GM15510 (cell line): ENCODE measurements around the gene MAT2B.

Experiments used
- POLR2A ChIP-seq: IDR thresholded peaks from 3 replicates; pipeline ENCODE4 v1.6.1; 2011; ENCODE audit warnings: borderline replicate concordance; ENCODE audit not compliant: insufficient read length; ENCODE audit errors: extremely low read depth

Gene MAT2B

DNA sequence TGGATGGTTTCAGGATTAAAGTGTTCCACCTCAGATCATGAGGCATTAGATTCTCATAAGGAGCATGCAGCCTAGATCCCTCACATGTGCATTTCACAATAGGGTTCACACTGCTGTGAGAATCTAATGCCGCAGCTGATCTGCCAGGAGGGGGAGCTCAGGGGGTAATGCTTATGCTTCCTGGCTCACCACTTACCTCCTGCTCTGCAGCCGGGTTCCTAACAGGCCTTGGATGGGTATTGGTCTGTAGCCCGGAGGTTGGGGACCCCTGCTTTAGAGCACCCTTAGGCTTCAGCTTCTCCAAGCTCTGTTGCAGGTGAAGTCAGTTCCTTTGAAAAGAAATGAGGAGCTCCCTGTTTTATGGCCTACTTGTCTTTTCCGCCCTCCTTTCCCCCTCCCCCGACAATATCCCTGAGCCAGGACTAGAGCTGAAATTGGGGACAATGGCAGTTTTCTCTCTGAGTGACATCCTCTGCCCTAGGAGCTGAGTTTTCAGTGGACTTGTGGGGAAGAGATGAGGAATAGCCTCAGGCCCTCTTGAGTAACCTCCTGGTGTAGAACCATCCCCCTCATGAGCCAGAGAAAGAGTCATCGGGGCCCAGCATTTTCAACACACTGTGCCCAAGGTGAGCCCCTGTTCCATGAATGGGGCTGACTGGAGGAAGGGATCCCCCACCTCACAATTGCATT lies 16.2 kb upstream of the MAT2B start:
- TF ChIP-seq POLR2A = no peak

DNA sequence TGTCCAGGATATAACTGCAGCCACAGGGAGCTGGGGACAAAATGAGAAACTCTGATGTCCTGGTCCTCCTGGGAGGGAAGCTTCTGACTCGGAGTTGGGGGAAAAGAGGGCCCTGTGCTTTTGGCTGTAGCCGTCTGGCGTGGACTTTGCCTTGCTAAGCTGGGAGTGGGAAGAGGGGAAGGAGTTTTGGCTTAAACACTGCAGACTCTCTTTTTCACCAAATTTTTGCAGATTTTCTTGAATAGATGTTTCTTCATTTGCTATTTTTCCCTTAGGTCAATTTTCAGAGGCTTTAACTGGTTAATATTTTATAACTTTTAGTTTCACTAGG lies 15.7 kb upstream of the MAT2B start:
- no peak for TF ChIP-seq POLR2A

GRCh38 chr5:163496286-163496685 lies 9.1 kb upstream of the MAT2B start:
- TF ChIP-seq POLR2A = no peak

GRCh38 chr5:163497315-163497714 lies 8.1 kb upstream of the MAT2B start:
- no peak for TF ChIP-seq POLR2A

DNA sequence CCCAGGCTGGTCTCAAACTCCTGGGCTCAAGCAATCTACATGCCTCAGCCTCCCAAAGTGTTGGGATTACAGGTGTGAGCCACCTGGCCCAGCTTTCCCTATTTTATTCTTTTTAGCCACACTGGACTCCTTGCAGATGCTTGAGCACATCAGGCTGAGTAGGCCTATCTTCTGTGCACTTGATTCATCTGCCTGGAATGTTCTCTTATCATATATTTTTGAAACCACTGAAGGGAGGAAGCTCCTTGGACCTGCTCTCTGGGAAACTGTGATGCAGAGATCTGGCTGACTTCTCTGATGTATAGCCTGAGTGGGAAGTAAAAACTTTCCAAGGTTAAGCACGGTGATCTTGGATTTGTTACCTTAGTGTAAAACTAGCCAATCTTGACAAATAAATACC lies 6.5 kb upstream of the MAT2B start:
- no peak for TF ChIP-seq POLR2A

- no peak for TF ChIP-seq POLR2A
These were observed 2.9 kb upstream of the MAT2B start for GRCh38 chr5:163502521-163502920.

DNA sequence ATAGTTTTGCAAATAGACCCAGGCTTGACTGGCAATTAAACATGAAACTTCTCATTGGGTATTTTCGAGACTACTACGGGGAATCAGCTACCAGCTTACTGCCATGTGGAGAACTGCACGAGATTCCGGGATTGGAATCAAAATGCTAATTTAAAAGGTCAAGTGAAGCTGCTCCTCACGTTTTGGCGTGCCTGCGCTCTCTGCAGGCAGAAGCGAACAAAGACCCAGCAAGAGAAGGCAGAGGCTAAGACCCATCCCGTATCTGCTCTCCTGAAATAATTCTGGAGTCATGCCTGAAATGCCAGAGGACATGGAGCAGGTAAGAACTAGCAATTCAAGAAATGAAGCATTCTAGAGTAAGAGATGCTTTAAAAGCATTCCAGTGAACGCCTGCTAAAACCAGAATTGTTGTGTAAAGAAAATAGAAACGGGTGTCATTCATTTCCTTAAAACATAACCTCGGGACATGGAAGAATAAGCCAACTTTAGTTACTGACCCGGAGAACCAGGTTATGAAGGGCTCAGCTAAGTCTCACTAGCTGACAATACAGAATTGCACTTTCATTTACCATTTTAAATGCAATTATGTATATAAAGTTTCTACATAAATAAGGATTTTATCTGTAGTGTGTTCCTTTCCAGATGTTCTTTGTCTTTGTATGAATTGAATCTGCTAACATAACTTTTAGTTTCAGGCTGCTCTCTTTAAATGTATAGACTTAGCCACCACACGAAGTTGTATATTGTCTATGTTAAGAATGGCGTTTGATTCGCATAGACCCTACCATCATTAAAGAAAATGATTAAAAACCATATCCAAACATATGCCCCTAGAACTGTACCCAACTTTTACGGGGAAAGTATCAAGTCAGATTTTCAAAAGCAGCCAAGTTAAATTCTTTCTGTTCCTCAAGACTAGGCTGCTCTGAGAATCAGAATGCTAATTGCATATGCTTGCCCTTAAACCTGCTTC lies 2.0 kb upstream of the MAT2B start:
- peak; percentile 35 for TF ChIP-seq POLR2A

DNA sequence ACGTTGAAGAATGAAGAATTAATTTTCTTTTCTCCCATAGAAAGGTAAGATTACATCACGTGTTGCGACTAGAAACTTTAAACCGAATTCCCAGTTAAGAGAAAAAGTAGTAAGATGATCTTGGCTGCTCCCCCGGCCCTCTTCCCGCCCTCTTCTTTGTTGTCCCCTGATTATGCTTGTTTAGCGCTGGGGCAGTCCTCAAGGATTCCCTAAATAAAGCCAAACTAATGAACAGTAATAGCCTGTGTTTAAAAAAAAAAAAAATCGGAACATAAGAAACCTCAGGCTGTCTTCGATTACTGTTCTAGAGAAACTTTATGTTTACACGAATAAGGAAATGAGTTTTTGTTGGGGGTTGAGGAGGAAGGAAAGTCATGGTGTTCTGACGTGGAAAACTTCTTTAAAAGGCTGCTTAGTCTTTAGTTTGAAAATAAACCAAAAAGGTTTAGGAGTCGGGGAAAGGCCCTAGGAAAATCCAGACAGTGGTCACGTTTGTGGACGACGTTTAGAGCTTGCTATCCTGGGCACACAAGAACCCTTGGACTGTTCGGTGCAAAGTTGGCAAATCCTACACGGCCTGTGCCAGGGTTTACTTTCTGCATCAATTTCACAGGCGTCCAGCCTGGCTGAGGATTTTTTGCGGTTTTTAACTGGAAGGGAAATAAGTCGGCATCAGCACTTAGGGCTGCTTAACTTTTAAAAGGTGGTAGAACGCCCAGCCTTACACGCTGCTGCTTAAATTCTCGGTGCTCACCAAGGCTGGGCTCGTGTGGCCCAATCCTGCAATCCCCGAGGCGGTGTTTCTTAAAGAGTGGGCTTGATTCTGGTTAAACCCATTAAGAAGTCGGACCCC lies 1.1 kb upstream of the MAT2B start:
- no peak for TF ChIP-seq POLR2A

DNA sequence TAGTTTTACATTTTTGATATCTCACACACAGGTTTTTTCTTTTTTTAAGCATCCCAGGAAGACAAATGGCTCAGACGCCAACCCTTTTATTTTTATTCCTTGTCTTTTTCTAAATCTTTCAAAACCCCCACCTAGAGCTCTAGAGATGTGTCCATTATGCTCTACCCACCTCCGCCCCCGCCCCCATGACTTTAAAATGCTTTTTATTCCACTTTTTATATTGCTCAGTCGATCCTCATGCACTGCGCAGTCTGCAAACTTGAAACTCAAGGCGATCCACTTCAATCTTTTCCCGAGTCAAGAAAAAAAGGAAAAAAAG lies 411 bp upstream of the MAT2B start:
- no peak for TF ChIP-seq POLR2A

GRCh38 chr5:163506095-163506457 lies 657 bp downstream of the MAT2B start:
- no peak for TF ChIP-seq POLR2A

GRCh38 chr5:163506726-163507125 lies 1.3 kb downstream of the MAT2B start:
- no peak for TF ChIP-seq POLR2A

GRCh38 chr5:163508753-163509152 lies 3.3 kb downstream of the MAT2B start:
- TF ChIP-seq POLR2A = no peak

DNA sequence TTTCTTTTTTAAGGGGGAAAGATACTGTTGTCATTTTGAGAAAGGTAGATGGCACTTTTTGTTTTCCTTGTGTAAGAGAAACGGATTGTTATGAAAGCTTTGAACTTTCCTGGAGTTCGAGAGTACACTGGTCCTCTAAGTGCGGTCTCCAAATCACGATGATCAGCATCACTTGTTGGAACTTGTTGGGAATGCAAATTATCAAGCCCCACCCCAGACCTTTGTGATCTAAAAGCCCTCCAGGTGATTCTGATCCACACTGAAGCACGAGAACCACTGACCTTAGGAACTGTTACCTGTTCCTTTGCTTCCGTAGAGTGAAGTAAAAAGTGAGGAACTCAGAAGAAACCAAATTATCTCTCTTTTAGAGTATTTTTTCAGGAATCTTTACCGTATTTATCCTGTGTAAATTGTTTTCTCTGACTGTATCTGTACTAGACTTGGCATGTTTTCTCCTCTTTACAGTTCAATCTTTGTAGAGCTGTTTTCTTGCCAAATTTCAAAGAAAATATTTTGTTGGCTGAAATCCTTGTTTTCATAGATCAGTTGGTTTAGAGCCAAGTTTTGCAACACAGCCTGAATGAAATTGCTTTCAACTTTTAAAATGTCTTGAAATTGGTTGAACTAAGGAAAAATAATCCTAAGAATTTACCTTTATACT lies 4.0 kb downstream of the MAT2B start:
- no peak for TF ChIP-seq POLR2A

- TF ChIP-seq POLR2A = no peak
These were observed 7.1 kb downstream of the MAT2B start for GRCh38 chr5:163512526-163512925.

GRCh38 chr5:163525096-163525495 lies 19.7 kb downstream of the MAT2B start:
- no peak for TF ChIP-seq POLR2A
